Caco-2 (cell line): Measurements from ENCODE around the gene DLX6. TPM values are rescaled to one million over a fixed set of nuclear protein-coding genes. Genes with fewer than 3 reads are reported as not detected.

Experiments used
- BruUV-seq: library from RNA; stranded (reverse); fragments of 400-500 nt; replicated peaks from 2 replicates; lab custom pipeline; 2021; lab: Mats Ljungman, UMichigan
- CTCF ChIA-PET: fragments of 300-600 bp; sonication (Branson Sonifier 250); formaldehyde crosslinking; loops from one replicate; lab custom pipeline; 2022; ENCODE audit warnings: antibody characterized with exemption; lab: Charles Lee
- POLR2A ChIA-PET: fragments of 300-600 bp; sonication (Branson Sonifier 250); formaldehyde crosslinking; loops from one replicate; lab custom pipeline; 2022; ENCODE audit warnings: antibody characterized with exemption; lab: Charles Lee
- DNase-seq, 2 experiments: peaks; one replicate each; pipeline versions ENCODE4 v3.0.0 to v3.0.0-alpha.2; 2020 to 2022
- H3K27me3 ChIP-seq: replicated peaks from 2 replicates; pipeline ENCODE4 v1.6.0; 2011; ENCODE audit warnings: low read length; ENCODE audit not compliant: control insufficient read depth, insufficient read depth
- H3K36me3 ChIP-seq: 2 replicates; pipeline ENCODE4 v1.5.1; 2011; ENCODE audit warnings: low read length; ENCODE audit not compliant: control insufficient read depth, insufficient read depth
- H3K4me1 ChIP-seq: fragments of 250-450 bp; sonication (Bioruptor Pico); 2 replicates; pipeline ENCODE4 v1.5.1; 2020; ENCODE audit warnings: mild to moderate bottlenecking
- H3K4me3 ChIP-seq: 2 replicates; pipeline ENCODE4 v1.5.1; 2011; ENCODE audit warnings: low read depth, mild to moderate bottlenecking, control low read depth, low read length
- H3K9me3 ChIP-seq: fragments of 250-450 bp; sonication (Bioruptor Pico); 2 replicates; pipeline ENCODE4 v1.5.1; 2020; ENCODE audit warnings: mild to moderate bottlenecking, moderate library complexity
- H3K27ac Mint-ChIP-seq: one replicate; pipeline ENCODE4 v1.8.0; 2022; ENCODE audit warnings: mixed read lengths; ENCODE audit not compliant: unreplicated experiment
- H3K27me3 Mint-ChIP-seq: one replicate; pipeline ENCODE4 v1.8.0; 2022; ENCODE audit warnings: mixed read lengths; ENCODE audit not compliant: insufficient read depth, unreplicated experiment
- H3K36me3 Mint-ChIP-seq: one replicate; pipeline ENCODE4 v1.8.0; 2022; ENCODE audit warnings: mild to moderate bottlenecking, mixed read lengths; ENCODE audit not compliant: insufficient read depth, unreplicated experiment
- H3K4me1 Mint-ChIP-seq: one replicate; pipeline ENCODE4 v1.8.0; 2022; ENCODE audit warnings: low read depth, mixed read lengths; ENCODE audit not compliant: unreplicated experiment
- H3K4me3 Mint-ChIP-seq: one replicate; pipeline ENCODE4 v1.8.0; 2022; ENCODE audit warnings: mild to moderate bottlenecking, moderate library complexity, mixed read lengths; ENCODE audit not compliant: unreplicated experiment
- H3K9me3 Mint-ChIP-seq: one replicate; pipeline ENCODE4 v1.8.0; 2022; ENCODE audit warnings: mixed read lengths; ENCODE audit not compliant: unreplicated experiment
- intact Hi-C: fragments of 100-400 bp; cut with micrococcal nuclease; formaldehyde crosslinking; loops from one replicate; pipeline ENCODE4 v1.10.0; 2022; ENCODE audit not compliant: unreplicated experiment
- total RNA-seq: library from RNA; stranded (reverse); gene quantifications from 2 replicates; pipeline ENCODE4 v1.2.3, GENCODE V29; 2022
- TF ChIP-seq, protein P1 (sequence below), 2 experiments: fragments of 200-600 bp in 1 of 2; IDR thresholded peaks; 1 replicate in 1 of 2; 2 replicates in 1 of 2; pipeline versions ENCODE4 v1.5.1 to v1.8.0; 2011 to 2022; ENCODE audit warnings: antibody characterized with exemption in 1 of 2, control low read depth in 1 of 2, inconsistent platforms in 1 of 2, low read depth in 1 of 2, low read length in 1 of 2, mild to moderate bottlenecking in 1 of 2, moderate library complexity in 1 of 2; ENCODE audit not compliant: insufficient read depth in 1 of 2, severe bottlenecking in 1 of 2, unreplicated experiment in 1 of 2

DLX6 gene
- total RNA-seq, 1 experiment from 2014 or later, result 3.5 TPM

DNA sequence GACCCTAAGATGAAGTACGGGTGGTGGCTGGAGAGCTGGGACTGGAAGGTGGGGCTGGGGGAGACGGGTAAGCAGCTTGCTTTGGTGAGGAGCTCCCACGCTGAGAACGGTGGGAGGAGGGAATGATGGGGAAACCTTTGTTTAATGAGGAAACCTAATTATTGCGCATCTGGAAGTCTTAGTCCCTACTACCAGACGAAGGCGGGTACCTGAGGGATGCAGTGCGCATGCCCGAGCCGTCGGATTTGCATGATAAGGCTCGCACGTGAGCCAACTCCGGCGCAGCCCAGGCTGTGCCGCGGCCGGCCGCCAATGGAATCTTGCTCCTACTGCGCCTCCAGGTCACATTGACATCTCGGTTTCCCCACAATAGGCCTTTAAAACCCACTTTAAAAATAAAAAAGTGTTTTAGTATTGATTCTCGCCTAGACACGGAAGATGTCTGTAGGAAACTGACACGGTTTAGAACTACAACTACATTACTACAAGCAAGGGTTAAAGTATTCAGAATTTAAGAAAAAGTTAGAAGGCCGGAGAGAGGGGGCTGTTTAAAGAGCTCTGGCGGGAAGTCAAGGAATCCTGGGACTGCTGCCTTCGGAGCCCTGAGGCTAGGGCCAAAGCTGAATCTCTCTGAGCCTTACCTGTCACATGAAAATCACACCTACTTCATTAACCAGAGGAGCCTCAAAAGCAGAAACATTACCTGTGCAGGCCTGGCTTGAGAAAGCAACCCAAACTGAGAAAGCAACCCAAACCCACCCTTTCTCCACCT lies 12.1 kb upstream of the DLX6 start:
- Mint-ChIP-seq H3K27me3 (no peaks in the 10 kb centered on the region), H3K4me1 (no peaks in the 10 kb centered on the region)
- DNase-seq, result no peak

DNA sequence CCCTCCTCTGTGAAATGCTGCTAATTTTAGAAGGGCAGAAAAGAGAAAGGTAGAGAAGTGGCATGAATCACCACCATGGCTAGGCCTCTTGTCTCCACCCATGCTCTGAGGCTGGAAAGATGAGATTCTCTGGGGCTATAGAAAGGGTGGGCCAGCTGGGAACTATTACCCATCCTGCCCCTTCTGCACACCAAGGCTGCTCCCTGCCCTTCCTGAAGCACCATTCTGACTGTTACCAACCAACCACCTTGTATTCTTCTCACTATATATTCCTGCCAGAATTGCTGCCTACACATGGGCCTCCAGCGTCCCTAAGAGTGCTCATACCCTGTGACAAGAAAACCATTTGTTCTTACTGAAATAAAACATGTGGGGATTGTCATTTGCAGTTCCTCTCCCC lies 11.4 kb upstream of the DLX6 start:
- Mint-ChIP-seq H3K36me3 (no peaks in the 10 kb centered on the region), H3K27me3 (no peaks in the 10 kb centered on the region), H3K9me3 (no peaks in the 10 kb centered on the region), H3K4me3 (no peak overlapping the region), H3K4me1 (no peaks in the 10 kb centered on the region), H3K27ac (no peak overlapping the region)
- intact Hi-C loops, result no loop called here
- BruUV-seq, result no TSS peak
- H3K4me1 ChIP-seq, result no peaks in the 10 kb centered on the region
- H3K27me3 ChIP-seq, result no peaks in the 10 kb centered on the region
- POLR2A ChIA-PET, result no interaction called here
- H3K36me3 ChIP-seq, result no peaks in the 10 kb centered on the region
- no peaks in the 10 kb centered on the region for H3K9me3 ChIP-seq
- CTCF ChIA-PET, result no interaction called here
- no peak overlapping the region for H3K4me3 ChIP-seq
- TF ChIP-seq, protein P1, sequence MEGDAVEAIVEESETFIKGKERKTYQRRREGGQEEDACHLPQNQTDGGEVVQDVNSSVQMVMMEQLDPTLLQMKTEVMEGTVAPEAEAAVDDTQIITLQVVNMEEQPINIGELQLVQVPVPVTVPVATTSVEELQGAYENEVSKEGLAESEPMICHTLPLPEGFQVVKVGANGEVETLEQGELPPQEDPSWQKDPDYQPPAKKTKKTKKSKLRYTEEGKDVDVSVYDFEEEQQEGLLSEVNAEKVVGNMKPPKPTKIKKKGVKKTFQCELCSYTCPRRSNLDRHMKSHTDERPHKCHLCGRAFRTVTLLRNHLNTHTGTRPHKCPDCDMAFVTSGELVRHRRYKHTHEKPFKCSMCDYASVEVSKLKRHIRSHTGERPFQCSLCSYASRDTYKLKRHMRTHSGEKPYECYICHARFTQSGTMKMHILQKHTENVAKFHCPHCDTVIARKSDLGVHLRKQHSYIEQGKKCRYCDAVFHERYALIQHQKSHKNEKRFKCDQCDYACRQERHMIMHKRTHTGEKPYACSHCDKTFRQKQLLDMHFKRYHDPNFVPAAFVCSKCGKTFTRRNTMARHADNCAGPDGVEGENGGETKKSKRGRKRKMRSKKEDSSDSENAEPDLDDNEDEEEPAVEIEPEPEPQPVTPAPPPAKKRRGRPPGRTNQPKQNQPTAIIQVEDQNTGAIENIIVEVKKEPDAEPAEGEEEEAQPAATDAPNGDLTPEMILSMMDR (IDR thresholded peaks at IDR 0.05; ENCODE audit: insufficient read depth in 1 of 2, low read depth in 1 of 2, low read length in 1 of 2, severe bottlenecking in 1 of 2, unreplicated experiment in 1 of 2), result no peak
- no peak for DNase-seq

More for the DNA sequence above, 12.1 kb upstream of the DLX6 start:
- intact Hi-C loops, result no loop called here
- H3K9me3 ChIP-seq, result no peaks in the 10 kb centered on the region
- H3K36me3 Mint-ChIP-seq, result no peaks in the 10 kb centered on the region
- CTCF ChIA-PET, result no interaction called here
- POLR2A ChIA-PET, result no interaction called here
- H3K4me3 Mint-ChIP-seq, result no peak overlapping the region
- H3K9me3 Mint-ChIP-seq, result no peaks in the 10 kb centered on the region
- no peaks in the 10 kb centered on the region for H3K4me1 ChIP-seq
- TF ChIP-seq, protein P1 (IDR thresholded peaks at IDR 0.05; ENCODE audit: insufficient read depth in 1 of 2, low read depth in 1 of 2, low read length in 1 of 2, severe bottlenecking in 1 of 2, unreplicated experiment in 1 of 2), result no peak
- no peaks in the 10 kb centered on the region for H3K36me3 ChIP-seq
- H3K27me3 ChIP-seq, result no peaks in the 10 kb centered on the region
- BruUV-seq, result no TSS peak
- H3K27ac Mint-ChIP-seq, result no peak overlapping the region
- H3K4me3 ChIP-seq, result no peak overlapping the region

DNA sequence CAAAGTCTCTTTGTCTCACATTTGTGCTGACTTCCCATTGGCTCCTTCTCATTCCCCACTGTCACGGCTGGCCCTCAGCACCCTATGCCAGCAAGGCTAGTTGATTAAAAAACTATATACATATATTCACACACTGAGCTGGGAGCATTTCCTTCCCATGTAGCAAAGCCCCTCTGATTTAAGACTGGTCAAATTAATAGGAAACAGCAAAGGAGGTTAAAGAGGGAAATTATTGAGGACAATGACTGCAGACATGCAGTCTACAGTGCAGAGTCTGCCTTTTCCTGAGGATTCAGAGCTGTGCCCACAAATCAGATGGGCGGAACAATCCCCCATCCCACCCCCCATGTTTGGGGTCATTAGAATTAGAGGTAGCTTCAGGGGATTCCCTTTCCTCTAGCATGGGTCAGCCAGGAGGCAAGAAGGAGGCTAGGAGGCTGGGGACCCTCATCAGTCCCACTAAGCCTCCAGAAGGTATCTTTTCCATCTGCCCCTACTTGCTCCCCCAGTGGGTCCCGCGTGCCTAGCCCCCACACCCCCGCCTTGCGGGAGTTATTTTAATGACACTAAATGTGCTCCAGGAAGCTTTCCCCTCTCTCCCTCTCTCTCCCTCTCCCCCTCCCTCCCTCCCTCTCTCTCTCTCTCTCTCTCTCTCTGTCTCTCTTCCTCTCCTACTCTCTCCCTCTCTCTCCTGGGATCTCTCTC lies 9.8 kb upstream of the DLX6 start:
- no peaks in the 10 kb centered on the region for H3K36me3 Mint-ChIP-seq
- Histone ChIP-seq H3K4me1 (no peaks in the 10 kb centered on the region), H3K9me3 (no peaks in the 10 kb centered on the region), H3K36me3 (no peaks in the 10 kb centered on the region), H3K27me3 (no peaks in the 10 kb centered on the region), H3K4me3 (no peak overlapping the region)
- intact Hi-C loops, result no loop called here
- H3K27me3 Mint-ChIP-seq, result no peaks in the 10 kb centered on the region
- TF ChIP-seq, protein P1 (IDR thresholded peaks at IDR 0.05; ENCODE audit: insufficient read depth in 1 of 2, low read depth in 1 of 2, low read length in 1 of 2, severe bottlenecking in 1 of 2, unreplicated experiment in 1 of 2), result no peak
- no peaks in the 10 kb centered on the region for H3K4me1 Mint-ChIP-seq
- ChIA-PET CTCF (no interaction called here), POLR2A (no interaction called here)
- no peak overlapping the region for H3K27ac Mint-ChIP-seq
- DNase-seq, result no peak
- H3K4me3 Mint-ChIP-seq, result no peak overlapping the region
- BruUV-seq, result no TSS peak
- H3K9me3 Mint-ChIP-seq, result no peaks in the 10 kb centered on the region
